Measurements from ENCODE around the gene PAPSS1.

PAPSS1 gene

DNA sequence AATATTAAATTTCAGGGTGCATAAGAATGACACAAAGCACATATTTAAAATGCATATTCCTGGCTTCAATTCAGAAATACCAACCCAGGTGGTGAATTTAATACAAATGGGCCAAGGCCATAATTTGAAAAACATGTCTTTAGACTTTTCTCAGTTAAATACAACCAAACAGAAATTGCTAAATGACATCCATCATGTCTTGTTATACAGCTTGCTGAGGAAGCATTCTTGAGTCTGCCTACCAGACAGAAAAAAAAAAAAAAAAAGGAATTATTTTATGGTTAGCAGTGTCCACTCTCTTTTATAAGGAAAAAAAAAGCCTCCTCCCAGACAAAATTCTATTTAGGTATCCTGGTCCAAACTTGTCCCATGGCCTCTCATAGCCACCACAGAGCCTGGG, 119.1 kb downstream of the PAPSS1 start:
- Histone ChIP-seq H3K4me2 (ENCODE audit: insufficient read depth, low read length) (no peak overlapping the region), H3K4me3 (ENCODE audit: low read depth in 1 of 2, low read length in 2 of 2) (no peak overlapping the region), H3K36me3 (ENCODE audit: insufficient read depth, low read length) (no peaks in the 10 kb centered on the region), H3K9ac (ENCODE audit: low read depth, low read length) (no peak overlapping the region), H3K79me2 (ENCODE audit: insufficient read depth, low read length) (no peaks in the 10 kb centered on the region), H3K27me3 (ENCODE audit: insufficient read depth, low read length, poor library complexity) (no peaks in the 10 kb centered on the region), H3K27ac (ENCODE audit: low read length) (no peak overlapping the region), H2AFZ (ENCODE audit: low read depth, low read length) (no peak overlapping the region), H4K20me1 (ENCODE audit: insufficient read depth, low read length) (no peaks in the 10 kb centered on the region), H3K4me1 (ENCODE audit: insufficient read depth, low read length) (no peaks in the 10 kb centered on the region), H3K9me3 (ENCODE audit: insufficient read depth, low read length, severe bottlenecking) (no peaks in the 10 kb centered on the region)
- TF ChIP-seq, protein P1, sequence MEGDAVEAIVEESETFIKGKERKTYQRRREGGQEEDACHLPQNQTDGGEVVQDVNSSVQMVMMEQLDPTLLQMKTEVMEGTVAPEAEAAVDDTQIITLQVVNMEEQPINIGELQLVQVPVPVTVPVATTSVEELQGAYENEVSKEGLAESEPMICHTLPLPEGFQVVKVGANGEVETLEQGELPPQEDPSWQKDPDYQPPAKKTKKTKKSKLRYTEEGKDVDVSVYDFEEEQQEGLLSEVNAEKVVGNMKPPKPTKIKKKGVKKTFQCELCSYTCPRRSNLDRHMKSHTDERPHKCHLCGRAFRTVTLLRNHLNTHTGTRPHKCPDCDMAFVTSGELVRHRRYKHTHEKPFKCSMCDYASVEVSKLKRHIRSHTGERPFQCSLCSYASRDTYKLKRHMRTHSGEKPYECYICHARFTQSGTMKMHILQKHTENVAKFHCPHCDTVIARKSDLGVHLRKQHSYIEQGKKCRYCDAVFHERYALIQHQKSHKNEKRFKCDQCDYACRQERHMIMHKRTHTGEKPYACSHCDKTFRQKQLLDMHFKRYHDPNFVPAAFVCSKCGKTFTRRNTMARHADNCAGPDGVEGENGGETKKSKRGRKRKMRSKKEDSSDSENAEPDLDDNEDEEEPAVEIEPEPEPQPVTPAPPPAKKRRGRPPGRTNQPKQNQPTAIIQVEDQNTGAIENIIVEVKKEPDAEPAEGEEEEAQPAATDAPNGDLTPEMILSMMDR (IDR thresholded peaks at IDR 0.05; ENCODE audit: borderline replicate concordance, extremely low read depth, low read length, poor library complexity, severe bottlenecking) = no peak
- no peak for TF ChIP-seq EZH2 (IDR thresholded peaks at IDR 0.05; ENCODE audit: borderline replicate concordance, low read depth, low read length, severe bottlenecking)
- ATAC-seq (ENCODE audit: insufficient read depth, low read depth) (no peak), DNase-seq (no peak)

DNA sequence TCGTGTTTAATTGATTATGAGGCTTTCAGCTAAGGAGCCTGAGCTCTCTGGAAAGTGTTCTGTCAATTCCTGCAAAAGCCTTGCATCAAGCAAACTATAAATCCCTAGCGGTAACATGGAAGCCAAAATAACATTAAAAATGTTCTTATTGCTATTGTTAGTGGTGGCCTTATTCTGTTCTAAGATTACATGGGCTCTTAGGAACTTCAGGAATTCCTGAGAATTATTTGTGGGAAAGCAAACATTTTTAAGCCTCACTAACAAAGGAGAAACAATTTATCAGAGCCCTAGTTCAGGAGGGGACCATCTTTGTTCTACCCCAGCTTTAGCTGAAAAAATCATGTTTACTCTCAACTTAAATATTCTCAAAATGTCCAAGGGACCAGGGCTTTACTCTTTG, 119.6 kb downstream of the PAPSS1 start:
- Histone ChIP-seq H3K27me3 (ENCODE audit: insufficient read depth, low read length, poor library complexity) (no peaks in the 10 kb centered on the region), H3K4me3 (ENCODE audit: low read depth in 1 of 2, low read length in 2 of 2) (no peak overlapping the region), H3K79me2 (ENCODE audit: insufficient read depth, low read length) (no peaks in the 10 kb centered on the region), H3K4me1 (ENCODE audit: insufficient read depth, low read length) (no peaks in the 10 kb centered on the region), H3K9ac (ENCODE audit: low read depth, low read length) (no peak overlapping the region), H3K27ac (ENCODE audit: low read length) (no peak overlapping the region), H4K20me1 (ENCODE audit: insufficient read depth, low read length) (no peaks in the 10 kb centered on the region), H2AFZ (ENCODE audit: low read depth, low read length) (no peak overlapping the region), H3K36me3 (ENCODE audit: insufficient read depth, low read length) (no peaks in the 10 kb centered on the region), H3K4me2 (ENCODE audit: insufficient read depth, low read length) (no peak overlapping the region), H3K9me3 (ENCODE audit: insufficient read depth, low read length, severe bottlenecking) (no peaks in the 10 kb centered on the region)
- DNase-seq = no peak
- ATAC-seq (ENCODE audit: insufficient read depth, low read depth) = no peak
- TF ChIP-seq EZH2 (IDR thresholded peaks at IDR 0.05; ENCODE audit: borderline replicate concordance, low read depth, low read length, severe bottlenecking) = no peak
- TF ChIP-seq, protein P1 (IDR thresholded peaks at IDR 0.05; ENCODE audit: borderline replicate concordance, extremely low read depth, low read length, poor library complexity, severe bottlenecking) = no peak

DNA sequence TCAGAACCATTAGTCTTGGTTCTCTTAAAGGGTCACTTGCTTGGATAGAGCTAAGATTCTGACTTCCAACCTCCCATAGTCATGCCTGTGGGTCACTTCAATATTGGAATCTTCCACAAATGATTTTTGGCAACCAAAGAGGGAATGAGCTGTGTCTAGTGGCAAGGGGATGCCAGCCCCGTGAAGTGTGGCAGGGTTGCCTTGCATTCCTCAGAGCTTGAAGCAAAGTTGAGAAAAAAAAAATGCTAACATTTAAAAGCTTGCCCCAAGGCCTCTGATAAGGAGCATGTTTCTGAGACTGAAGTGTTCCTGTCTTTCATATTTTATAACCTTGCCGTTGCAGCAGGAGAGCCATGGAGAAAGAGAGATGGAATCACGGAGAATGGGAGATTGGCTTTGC, 120.2 kb downstream of the PAPSS1 start:
- no peak for DNase-seq
- H3K9ac ChIP-seq (ENCODE audit: low read depth, low read length) = no peak overlapping the region
- H3K79me2 ChIP-seq (ENCODE audit: insufficient read depth, low read length) = no peaks in the 10 kb centered on the region
- H2AFZ ChIP-seq (ENCODE audit: low read depth, low read length) = no peak overlapping the region
- H3K4me3 ChIP-seq (ENCODE audit: low read depth in 1 of 2, low read length in 2 of 2) = no peak overlapping the region
- no peaks in the 10 kb centered on the region for H3K9me3 ChIP-seq (ENCODE audit: insufficient read depth, low read length, severe bottlenecking)
- H3K4me1 ChIP-seq (ENCODE audit: insufficient read depth, low read length) = no peaks in the 10 kb centered on the region
- H3K27ac ChIP-seq (ENCODE audit: low read length) = no peak overlapping the region
- no peaks in the 10 kb centered on the region for H4K20me1 ChIP-seq (ENCODE audit: insufficient read depth, low read length)
- no peaks in the 10 kb centered on the region for H3K36me3 ChIP-seq (ENCODE audit: insufficient read depth, low read length)
- TF ChIP-seq, protein P1 (IDR thresholded peaks at IDR 0.05; ENCODE audit: borderline replicate concordance, extremely low read depth, low read length, poor library complexity, severe bottlenecking) = no peak
- TF ChIP-seq EZH2 (IDR thresholded peaks at IDR 0.05; ENCODE audit: borderline replicate concordance, low read depth, low read length, severe bottlenecking) = no peak
- H3K27me3 ChIP-seq (ENCODE audit: insufficient read depth, low read length, poor library complexity) = no peaks in the 10 kb centered on the region
- ATAC-seq (ENCODE audit: insufficient read depth, low read depth) = no peak
- no peak overlapping the region for H3K4me2 ChIP-seq (ENCODE audit: insufficient read depth, low read length)

DNA sequence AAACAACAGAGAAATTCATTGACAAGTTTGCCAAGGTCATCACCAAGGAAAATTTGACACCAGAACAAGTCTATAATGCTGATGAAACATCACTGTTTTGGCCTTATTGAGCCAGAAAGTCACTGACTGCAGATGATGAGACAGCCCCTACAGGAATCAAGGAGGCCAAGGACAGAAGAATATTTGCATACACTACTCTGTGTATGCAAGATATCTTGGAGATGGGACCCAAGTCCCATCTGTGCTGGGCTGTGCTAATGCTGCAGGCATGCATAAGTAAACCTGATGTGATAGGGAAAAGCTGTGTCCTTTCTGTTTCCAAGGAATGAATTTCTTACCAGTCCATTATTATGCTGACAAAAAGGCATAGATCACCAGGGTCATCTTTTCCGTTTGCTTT, 126.8 kb downstream of the PAPSS1 start:
- peaks cover 6% of the 10 kb centered on the region for H3K27me3 ChIP-seq (ENCODE audit: insufficient read depth, low read length, poor library complexity)
- TF ChIP-seq EZH2 (IDR thresholded peaks at IDR 0.05; ENCODE audit: borderline replicate concordance, low read depth, low read length, severe bottlenecking) = no peak
- TF ChIP-seq, protein P1 (IDR thresholded peaks at IDR 0.05; ENCODE audit: borderline replicate concordance, extremely low read depth, low read length, poor library complexity, severe bottlenecking) = no peak
- H3K4me2 ChIP-seq (ENCODE audit: insufficient read depth, low read length) = no peak overlapping the region

More for the DNA sequence above, 126.8 kb downstream of the PAPSS1 start:
- ATAC-seq (ENCODE audit: insufficient read depth, low read depth) = no peak
- H3K4me1 ChIP-seq (ENCODE audit: insufficient read depth, low read length) = no peaks in the 10 kb centered on the region
- no peaks in the 10 kb centered on the region for H4K20me1 ChIP-seq (ENCODE audit: insufficient read depth, low read length)
- H3K27ac ChIP-seq (ENCODE audit: low read length) = no peak overlapping the region
- no peak overlapping the region for H2AFZ ChIP-seq (ENCODE audit: low read depth, low read length)
- no peak overlapping the region for H3K4me3 ChIP-seq (ENCODE audit: low read depth in 1 of 2, low read length in 2 of 2)
- no peak overlapping the region for H3K9ac ChIP-seq (ENCODE audit: low read depth, low read length)
- no peaks in the 10 kb centered on the region for H3K9me3 ChIP-seq (ENCODE audit: insufficient read depth, low read length, severe bottlenecking)
- no peaks in the 10 kb centered on the region for H3K79me2 ChIP-seq (ENCODE audit: insufficient read depth, low read length)
- DNase-seq = no peak
- no peaks in the 10 kb centered on the region for H3K36me3 ChIP-seq (ENCODE audit: insufficient read depth, low read length)

Measured in DND-41 (cell line).